Measurements from ENCODE around the gene DNMBP. TPM values are rescaled to one million over a fixed set of nuclear protein-coding genes. Genes with fewer than 3 reads are reported as not detected.

The DNMBP gene
- total and polyA plus RNA-seq, 2 of the 8 experiments (the other 6 are each of a cell fraction or from before 2014, with no cell fraction given) = 19.1 to 26.4 TPM

- no peak for TF ChIP-seq TAF1 (IDR thresholded peaks at IDR 0.05; ENCODE audit: low read depth, low read length)
Measured at GRCh38 chr10:99984211-99985034, 25.3 kb downstream of the DNMBP start (continued).

Data from H1 (cell line).